ENCODE measurements around the gene SETD2.

DNA sequence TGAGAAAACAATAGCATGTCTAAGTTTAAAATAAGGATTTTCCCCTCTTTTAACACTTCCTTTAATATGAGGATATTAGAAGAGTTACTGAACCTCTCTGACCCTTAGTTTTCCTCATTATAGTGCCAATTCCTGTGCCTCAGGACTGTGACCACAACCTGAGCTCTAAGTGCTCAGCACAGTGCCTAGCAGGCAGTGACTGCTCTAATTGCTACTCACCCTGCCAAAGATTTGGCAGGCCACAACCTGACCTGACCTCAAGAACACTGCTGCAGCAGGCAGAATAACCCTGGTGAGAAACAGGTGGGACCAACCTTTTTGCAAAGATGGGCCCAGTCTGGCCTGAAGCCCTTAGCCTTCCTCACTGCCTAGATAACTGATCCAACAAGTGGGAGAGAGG is 148.8 kb downstream of the SETD2 start:
- TF ChIP-seq POLR2A (IDR thresholded peaks at IDR 0.05; ENCODE audit: low read length) = no peak
- TF ChIP-seq GATA1 (IDR thresholded peaks at IDR 0.05; ENCODE audit: low read depth, low read length) = no peak
